ENCODE data around the gene TCHH.

DNA sequence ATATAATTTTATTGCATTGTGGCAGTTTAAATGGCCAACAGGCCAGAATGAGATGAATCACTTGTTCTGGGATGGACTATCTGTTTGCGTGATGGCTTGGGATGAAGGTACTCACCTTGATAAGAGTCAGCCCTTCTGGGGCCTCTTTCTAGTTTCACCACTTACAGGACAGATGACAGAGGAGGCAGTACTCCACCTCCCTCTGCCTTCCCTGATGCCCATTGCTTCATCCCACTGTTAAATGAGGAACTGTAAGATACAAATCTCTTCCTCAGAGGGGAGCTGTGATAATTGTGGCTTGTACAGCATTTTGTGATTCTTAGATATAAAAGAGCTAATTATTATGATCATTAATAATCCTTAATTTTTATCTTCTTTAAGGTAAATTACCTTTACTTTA, 3.7 kb upstream of the TCHH start:
- TF ChIP-seq, protein P1, sequence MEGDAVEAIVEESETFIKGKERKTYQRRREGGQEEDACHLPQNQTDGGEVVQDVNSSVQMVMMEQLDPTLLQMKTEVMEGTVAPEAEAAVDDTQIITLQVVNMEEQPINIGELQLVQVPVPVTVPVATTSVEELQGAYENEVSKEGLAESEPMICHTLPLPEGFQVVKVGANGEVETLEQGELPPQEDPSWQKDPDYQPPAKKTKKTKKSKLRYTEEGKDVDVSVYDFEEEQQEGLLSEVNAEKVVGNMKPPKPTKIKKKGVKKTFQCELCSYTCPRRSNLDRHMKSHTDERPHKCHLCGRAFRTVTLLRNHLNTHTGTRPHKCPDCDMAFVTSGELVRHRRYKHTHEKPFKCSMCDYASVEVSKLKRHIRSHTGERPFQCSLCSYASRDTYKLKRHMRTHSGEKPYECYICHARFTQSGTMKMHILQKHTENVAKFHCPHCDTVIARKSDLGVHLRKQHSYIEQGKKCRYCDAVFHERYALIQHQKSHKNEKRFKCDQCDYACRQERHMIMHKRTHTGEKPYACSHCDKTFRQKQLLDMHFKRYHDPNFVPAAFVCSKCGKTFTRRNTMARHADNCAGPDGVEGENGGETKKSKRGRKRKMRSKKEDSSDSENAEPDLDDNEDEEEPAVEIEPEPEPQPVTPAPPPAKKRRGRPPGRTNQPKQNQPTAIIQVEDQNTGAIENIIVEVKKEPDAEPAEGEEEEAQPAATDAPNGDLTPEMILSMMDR (conservative IDR thresholded peaks at IDR 0.05; ENCODE audit: low read length) = no peak
- TF ChIP-seq EZH2phosphoT487 (IDR thresholded peaks at IDR 0.05; ENCODE audit: borderline replicate concordance) = no peak

All from Loucy (cell line).